DMS 273 (cell line): ENCODE data around the gene OSM.

Experiments
- DNase-seq: peaks from one replicate; lab custom pipeline; 2025; ENCODE audit not compliant: unreplicated experiment; lab: John Stamatoyannopoulos, UW

Gene OSM

DNA sequence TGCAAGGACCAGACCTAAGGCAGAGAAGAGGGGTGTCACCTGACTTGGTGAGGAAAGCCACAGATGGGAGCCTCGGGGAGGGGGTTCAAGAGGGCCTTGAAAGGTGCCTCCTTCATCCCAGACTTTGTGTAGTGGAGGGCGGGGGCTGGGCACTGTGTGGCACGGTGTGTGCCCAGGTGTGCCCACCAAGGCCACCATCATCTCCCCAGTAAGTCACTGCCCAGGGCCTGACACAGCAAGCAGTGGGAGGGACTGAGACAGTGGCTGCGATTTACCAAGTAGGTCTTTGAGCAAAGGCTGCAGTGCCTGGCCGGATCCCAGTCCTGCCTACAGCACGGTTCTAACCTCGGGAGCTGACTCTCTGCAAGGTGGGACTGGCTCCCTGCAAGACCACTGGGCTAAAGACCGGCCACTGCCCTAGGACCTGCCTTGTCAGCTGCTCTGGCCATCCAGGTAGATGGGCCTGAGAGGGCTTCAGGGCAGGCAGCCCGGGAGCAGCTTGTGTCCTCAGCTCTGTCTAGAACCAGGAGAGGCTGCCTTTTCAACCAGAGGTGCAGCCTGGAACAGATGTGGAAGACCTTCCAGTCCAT, 1.4 kb downstream of the OSM start:
- DNase-seq = no peak

DNA sequence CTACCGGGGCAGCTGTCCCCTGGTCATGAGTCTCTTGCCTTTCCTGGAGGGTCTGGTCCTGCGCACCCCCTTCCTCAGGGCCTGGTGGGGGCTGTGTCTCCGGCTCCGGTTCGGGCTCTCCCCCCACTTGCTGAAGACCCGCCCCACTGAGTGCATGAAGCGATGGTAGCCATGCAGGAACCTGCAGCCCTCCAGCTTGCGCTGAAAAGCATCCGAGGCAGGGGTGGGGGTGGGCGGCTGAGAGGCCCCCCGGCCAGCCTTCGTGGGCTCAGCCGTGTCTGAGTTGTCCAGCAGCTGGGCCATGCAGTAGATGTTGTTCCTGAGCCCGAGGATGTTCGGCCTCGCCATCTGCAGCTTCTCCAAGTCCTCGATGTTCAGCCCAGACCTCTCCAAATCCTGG, 2.8 kb downstream of the OSM start:
- no peak for DNase-seq

GRCh38 chr22:30262917-30263741, 3.5 kb downstream of the OSM start:
- peak; percentile 84 for DNase-seq

- DNase-seq = no peak
Observed at GRCh38 chr22:30262112-30262511, 4.5 kb downstream of the OSM start.

GRCh38 chr22:30261134-30261533, 5.5 kb downstream of the OSM start:
- no peak for DNase-seq

DNA sequence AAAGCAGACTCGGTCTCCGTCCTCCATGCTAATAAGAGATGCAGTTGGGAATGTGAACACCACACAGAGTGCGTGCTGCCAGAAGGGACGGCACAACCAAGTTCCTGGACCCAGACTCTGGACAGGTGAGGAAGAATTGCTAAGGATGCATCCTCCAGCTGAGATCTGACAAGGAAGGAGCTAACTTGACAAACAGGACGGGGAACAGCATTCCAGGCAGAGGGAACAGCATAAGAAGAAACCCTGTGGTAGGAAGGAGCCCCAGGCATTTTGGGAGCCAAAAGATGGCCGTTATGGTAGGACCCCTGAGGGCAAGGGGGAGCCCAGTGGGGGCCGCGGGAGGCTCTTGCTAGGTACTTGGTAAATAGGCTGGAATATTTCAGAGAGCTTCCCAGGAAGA, 6.0 kb downstream of the OSM start:
- no peak for DNase-seq

DNA sequence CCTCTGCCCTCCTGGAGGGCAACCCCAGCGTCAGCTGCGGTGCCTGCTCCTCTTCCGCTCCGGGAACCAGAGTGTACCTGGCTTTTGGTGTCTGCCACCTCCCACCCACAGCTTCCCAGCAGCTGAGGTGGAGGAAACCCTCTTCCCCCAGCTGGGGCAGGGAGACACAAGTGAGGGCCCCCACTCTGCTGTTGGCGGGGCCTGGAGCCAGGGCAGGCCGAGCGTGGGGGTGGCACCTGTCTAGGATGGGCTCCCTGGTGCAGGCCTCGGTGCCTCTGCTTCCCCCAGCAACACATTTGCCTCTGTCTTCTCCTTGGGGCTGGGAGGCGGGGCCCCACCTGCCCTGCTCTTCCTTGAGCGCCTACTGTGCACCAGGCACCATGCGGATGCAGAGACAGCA, 6.4 kb downstream of the OSM start:
- DNase-seq = no peak

GRCh38 chr22:30254314-30254713, 12.3 kb downstream of the OSM start:
- no peak for DNase-seq

- peak; percentile 76 for DNase-seq
Observed at GRCh38 chr22:30253205-30253852, 13.3 kb downstream of the OSM start.

DNA sequence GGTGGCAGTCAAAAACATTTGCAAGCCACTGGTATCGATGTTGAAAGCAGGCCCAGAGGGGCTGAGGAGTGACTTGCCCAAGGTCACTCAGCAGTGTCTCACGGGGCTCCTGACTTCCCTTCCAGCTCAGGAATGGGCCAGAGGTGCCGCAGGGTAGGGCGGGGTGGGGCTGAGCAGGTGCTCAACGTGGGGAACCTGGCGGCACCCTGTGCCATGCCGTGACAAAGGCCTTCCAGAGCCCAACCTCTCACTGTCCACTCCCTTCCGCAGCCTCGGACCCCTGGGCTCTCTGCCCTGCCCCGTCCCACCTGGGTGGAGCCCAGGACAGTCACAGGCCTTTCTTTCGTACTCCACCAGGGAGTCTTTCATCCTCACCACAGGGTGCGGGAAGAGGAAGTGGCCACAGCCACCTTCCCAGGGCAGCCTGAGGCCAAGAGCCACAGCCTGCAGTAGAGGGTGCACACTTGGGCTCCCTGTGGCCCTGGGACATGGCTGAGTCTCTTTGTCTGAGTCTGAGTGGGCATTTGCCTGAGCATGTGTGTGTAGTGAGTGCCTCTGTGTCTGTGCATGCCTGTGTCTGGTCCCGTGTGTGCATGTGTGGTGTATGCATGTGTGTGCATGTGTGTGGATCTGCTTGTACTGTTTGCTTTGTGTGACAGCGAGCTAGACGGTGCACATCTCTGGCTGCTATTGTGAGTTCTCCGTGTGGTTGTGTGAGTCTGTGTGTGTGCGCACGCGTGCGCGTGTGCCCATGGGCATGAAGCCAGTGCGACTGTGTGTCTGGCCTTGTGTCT, 14.0 kb downstream of the OSM start:
- DNase-seq = no peak

GRCh38 chr22:30251711-30252110, 14.9 kb downstream of the OSM start:
- no peak for DNase-seq

- DNase-seq = no peak
Observed at GRCh38 chr22:30250661-30251267, 15.9 kb downstream of the OSM start.

DNA sequence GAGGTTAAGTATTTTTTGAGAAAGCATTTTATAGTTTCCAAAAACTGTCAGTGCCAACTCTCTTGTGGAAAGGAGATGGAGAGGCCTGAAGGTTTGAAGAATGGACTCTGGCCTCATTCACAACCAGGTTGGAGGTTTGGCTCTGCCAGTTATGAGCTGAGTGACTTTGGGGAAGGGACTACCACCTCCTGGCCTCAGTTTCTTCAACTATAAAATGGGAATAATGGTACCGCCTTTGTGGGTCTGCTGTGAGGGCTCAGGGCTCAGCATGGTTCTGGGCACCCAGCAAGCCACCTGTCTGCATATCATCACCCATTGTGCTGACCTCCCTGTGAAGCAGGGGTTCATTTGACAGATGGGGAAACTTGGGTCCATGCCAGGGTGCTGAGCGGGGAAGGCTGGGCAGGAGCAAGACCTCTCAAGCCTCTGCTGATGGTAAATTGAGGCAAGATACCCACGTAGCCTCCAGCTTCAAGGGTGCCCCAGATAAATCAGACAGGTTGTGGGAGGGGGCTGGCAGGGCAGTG, 16.5 kb downstream of the OSM start:
- peak; percentile 18 for DNase-seq

GRCh38 chr22:30249049-30250038, 17.3 kb downstream of the OSM start:
- no peak for DNase-seq

- no peak for DNase-seq
Observed at GRCh38 chr22:30248484-30248883, 18.2 kb downstream of the OSM start.

GRCh38 chr22:30247974-30248373, 18.7 kb downstream of the OSM start:
- DNase-seq = no peak

DNA sequence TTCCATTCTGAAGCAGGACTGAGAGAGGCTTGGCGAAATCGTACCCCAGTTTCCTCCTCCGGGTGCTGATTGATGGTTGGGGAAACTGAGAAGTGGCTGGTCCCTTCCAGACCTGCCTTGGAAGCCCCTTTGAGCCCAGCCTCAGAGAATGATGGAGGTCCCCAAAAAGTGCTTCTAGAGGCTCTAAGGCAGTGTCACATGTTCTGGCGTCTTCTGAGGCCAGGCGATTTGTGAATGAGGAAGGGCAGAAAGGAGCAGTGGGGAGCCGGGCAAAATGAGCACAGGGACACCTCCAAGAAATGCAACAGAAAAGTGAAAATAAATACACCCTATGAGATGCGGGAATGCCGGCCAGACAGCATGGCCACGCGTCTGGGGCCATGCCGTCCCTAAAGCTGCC, 19.1 kb downstream of the OSM start:
- DNase-seq = no peak

DNA sequence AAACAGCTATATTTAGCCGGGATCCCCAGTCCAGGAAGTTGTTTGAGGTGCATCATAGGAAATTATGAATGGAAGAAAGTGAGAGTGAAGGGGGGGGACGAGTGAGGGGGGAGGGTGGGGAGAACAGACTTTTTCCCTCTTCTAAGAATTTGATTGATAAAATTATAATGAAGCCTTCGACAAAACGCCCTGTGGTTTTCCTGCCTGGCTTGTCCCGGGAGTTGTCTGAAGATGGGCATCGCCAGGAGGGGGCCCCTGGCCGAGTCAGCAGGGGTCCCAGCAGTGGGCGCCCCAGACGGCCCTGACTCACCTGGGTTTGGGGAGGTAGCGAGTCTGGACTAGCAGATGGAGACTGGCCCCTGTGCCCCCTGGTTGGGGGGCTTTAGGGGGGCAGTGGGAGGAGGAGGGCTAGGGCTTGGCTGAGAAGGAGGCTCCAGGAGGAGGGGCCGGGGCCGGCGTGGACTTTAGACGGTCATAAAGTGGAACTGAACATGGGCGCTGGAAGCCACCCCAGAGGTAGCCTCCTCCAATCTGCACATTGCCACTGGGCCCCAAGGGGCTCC, 19.8 kb downstream of the OSM start:
- no peak for DNase-seq
